PC-9 (cell line): ENCODE data around the gene STK39. TPM values are rescaled to one million over a fixed set of nuclear protein-coding genes. Genes with fewer than 3 reads are reported as not detected.

Experiments used
- BruUV-seq: library from RNA; stranded (reverse); fragments of 400-500 nt; replicated peaks from 2 replicates; lab custom pipeline; 2021; lab: Mats Ljungman, UMichigan
- CTCF ChIA-PET: fragments of 300-600 bp; sonication (Branson Sonifier 250); formaldehyde crosslinking; loops from one replicate; lab custom pipeline; 2022; ENCODE audit warnings: antibody characterized with exemption; lab: Charles Lee
- POLR2A ChIA-PET: fragments of 300-600 bp; sonication (Branson Sonifier 250); formaldehyde crosslinking; loops from one replicate; lab custom pipeline; 2022; ENCODE audit warnings: antibody characterized with exemption; ENCODE audit not compliant: unreplicated experiment; lab: Charles Lee
- DNase-seq, 2 experiments: peaks; one replicate each; pipeline versions ENCODE4 v3.0.0 to v3.0.0-alpha.2; 2015 to 2022; ENCODE audit warnings: mixed read lengths in 1 of 2
- H2AFZ ChIP-seq: fragments of 200-600 bp; sonication (generic); 2 replicates; pipeline ENCODE4 v1.8.1; 2017; ENCODE audit warnings: antibody characterized with exemption
- H3F3A ChIP-seq: fragments of 200-600 bp; sonication (generic); 2 replicates; pipeline ENCODE4 v1.8.1; 2017; ENCODE audit warnings: antibody characterized with exemption, mild to moderate bottlenecking, low read depth; ENCODE audit not compliant: insufficient read depth
- H3K27ac ChIP-seq: fragments of 200-600 bp; sonication (generic); 2 replicates; pipeline ENCODE4 v1.6.1; 2016; ENCODE audit warnings: mixed run types
- H3K27me3 ChIP-seq: fragments of 200-600 bp; sonication (generic); 2 replicates; pipeline ENCODE4 v1.6.1; 2016; ENCODE audit warnings: low read depth, mixed run types; ENCODE audit not compliant: insufficient read depth
- H3K36me3 ChIP-seq: fragments of 200-600 bp; sonication (generic); 2 replicates; pipeline ENCODE4 v1.6.1; 2016; ENCODE audit warnings: low read depth, mixed run types
- H3K4me1 ChIP-seq: fragments of 200-600 bp; sonication (generic); replicated peaks from 2 replicates; pipeline ENCODE4 v1.6.1; 2016; ENCODE audit warnings: mixed run types; ENCODE audit not compliant: insufficient read depth
- H3K4me2 ChIP-seq: fragments of 200-600 bp; sonication (generic); 2 replicates; pipeline ENCODE4 v1.6.1; 2017; ENCODE audit warnings: mixed run types
- H3K4me3 ChIP-seq: fragments of 200-600 bp; sonication (generic); 2 replicates; pipeline ENCODE4 v1.6.1; 2016; ENCODE audit warnings: mixed run types
- H3K79me2 ChIP-seq: fragments of 200-600 bp; sonication (generic); 2 replicates; pipeline ENCODE4 v1.6.1; 2017; ENCODE audit warnings: low read depth, mixed run types
- H3K9me2 ChIP-seq: fragments of 200-600 bp; sonication (generic); 2 replicates; pipeline ENCODE4 v1.8.1; 2017; ENCODE audit warnings: mild to moderate bottlenecking; ENCODE audit not compliant: insufficient read depth
- H3K9me3 ChIP-seq: fragments of 200-600 bp; sonication (generic); 2 replicates; pipeline ENCODE4 v1.8.1; 2016; ENCODE audit warnings: low read depth; ENCODE audit not compliant: insufficient read depth
- H4K20me1 ChIP-seq: fragments of 200-600 bp; sonication (generic); 2 replicates; pipeline ENCODE4 v1.8.1; 2017; ENCODE audit not compliant: insufficient read depth
- EZH2 ChIP-seq: fragments of 200-600 bp; sonication (generic); IDR thresholded peaks from 2 replicates; pipeline ENCODE4 v1.8.0; 2017; ENCODE audit warnings: antibody characterized with exemption, low read depth
- intact Hi-C: fragments of 100-400 bp; cut with micrococcal nuclease; formaldehyde crosslinking; loops from one replicate; pipeline ENCODE4 v1.10.0; 2022; ENCODE audit not compliant: unreplicated experiment
- total RNA-seq: library from RNA; stranded (reverse); gene quantifications from 2 replicates; pipeline ENCODE4 v1.2.3, GENCODE V29; 2021
- TF ChIP-seq, protein P1 (sequence below): fragments of 200-600 bp; sonication (generic); conservative IDR thresholded peaks from 2 replicates; pipeline ENCODE4 v1.6.1; 2017; ENCODE audit warnings: mixed run types, antibody characterized with exemption, mild to moderate bottlenecking, moderate library complexity

Gene STK39
- total RNA-seq, 1 experiment from 2014 or later, result 14.5 TPM

DNA sequence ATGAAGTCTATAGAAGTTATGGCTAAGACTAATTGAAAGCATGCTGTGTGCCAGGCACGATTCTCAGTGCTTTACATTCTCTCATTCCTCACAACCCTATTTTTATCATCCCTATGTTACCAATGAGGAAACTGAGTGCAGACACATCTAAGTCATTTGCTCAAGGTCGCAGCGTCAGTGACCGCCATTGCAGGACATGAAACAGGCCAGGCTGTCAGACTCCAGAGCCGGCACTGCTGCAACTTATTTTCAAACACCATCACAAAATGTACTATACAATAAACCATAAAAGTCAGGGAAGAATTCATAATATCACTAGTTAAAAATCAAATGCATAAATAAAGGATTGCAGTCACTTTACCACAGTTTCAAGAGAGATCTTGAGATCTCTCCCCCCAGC, 5.6 kb downstream of the STK39 start:
- CTCF ChIA-PET, result no interaction called here
- DNase-seq, result no peak
- TF ChIP-seq, protein P1, sequence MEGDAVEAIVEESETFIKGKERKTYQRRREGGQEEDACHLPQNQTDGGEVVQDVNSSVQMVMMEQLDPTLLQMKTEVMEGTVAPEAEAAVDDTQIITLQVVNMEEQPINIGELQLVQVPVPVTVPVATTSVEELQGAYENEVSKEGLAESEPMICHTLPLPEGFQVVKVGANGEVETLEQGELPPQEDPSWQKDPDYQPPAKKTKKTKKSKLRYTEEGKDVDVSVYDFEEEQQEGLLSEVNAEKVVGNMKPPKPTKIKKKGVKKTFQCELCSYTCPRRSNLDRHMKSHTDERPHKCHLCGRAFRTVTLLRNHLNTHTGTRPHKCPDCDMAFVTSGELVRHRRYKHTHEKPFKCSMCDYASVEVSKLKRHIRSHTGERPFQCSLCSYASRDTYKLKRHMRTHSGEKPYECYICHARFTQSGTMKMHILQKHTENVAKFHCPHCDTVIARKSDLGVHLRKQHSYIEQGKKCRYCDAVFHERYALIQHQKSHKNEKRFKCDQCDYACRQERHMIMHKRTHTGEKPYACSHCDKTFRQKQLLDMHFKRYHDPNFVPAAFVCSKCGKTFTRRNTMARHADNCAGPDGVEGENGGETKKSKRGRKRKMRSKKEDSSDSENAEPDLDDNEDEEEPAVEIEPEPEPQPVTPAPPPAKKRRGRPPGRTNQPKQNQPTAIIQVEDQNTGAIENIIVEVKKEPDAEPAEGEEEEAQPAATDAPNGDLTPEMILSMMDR, result no peak
- TF ChIP-seq EZH2, result no peak

GRCh38 chr2:168241208-168241607, 6.2 kb downstream of the STK39 start:
- no peak overlapping the region for H2AFZ ChIP-seq
- H3K4me1 ChIP-seq, result peaks cover 28% of the 10 kb centered on the region
- no peak overlapping the region for H3K27ac ChIP-seq
- CTCF ChIA-PET, result no interaction called here
- H3K36me3 ChIP-seq, result 0 out of 2 replicates have a peak, but pooled peaks cover 3% of the 10 kb centered on the region
- POLR2A ChIA-PET, result no interaction called here
- no TSS peak for BruUV-seq
- TF ChIP-seq EZH2, result no peak
- TF ChIP-seq, protein P1, result no peak
- H3K79me2 ChIP-seq, result peaks cover 86% of the 10 kb centered on the region
- H4K20me1 ChIP-seq, result no peaks in the 10 kb centered on the region
- H3K4me2 ChIP-seq, result no peak overlapping the region
- intact Hi-C loops, result no loop called here
- no peaks in the 10 kb centered on the region for H3F3A ChIP-seq
- no peak overlapping the region for H3K4me3 ChIP-seq
- no peaks in the 10 kb centered on the region for H3K9me2 ChIP-seq
- DNase-seq, result no peak
- H3K9me3 ChIP-seq, result no peaks in the 10 kb centered on the region
- H3K27me3 ChIP-seq, result no peaks in the 10 kb centered on the region

More for the DNA sequence above, 5.6 kb downstream of the STK39 start:
- Histone ChIP-seq H4K20me1 (no peaks in the 10 kb centered on the region), H3K27ac (no peak overlapping the region), H3K79me2 (peaks cover 91% of the 10 kb centered on the region), H2AFZ (no peak overlapping the region), H3K9me2 (no peaks in the 10 kb centered on the region), H3K4me1 (peaks cover 28% of the 10 kb centered on the region), H3K4me2 (no peak overlapping the region), H3K9me3 (no peaks in the 10 kb centered on the region), H3K4me3 (no peak overlapping the region), H3K36me3 (0 out of 2 replicates have a peak, but pooled peaks cover 3% of the 10 kb centered on the region), H3F3A (no peaks in the 10 kb centered on the region), H3K27me3 (no peaks in the 10 kb centered on the region)
- intact Hi-C loops, result no loop called here
- POLR2A ChIA-PET, result no interaction called here
- no TSS peak for BruUV-seq

GRCh38 chr2:168239281-168239680, 8.1 kb downstream of the STK39 start:
- no peak overlapping the region for H3K4me3 ChIP-seq
- TF ChIP-seq EZH2, result no peak
- TF ChIP-seq, protein P1, result no peak
- ChIA-PET POLR2A (interaction anchor here (0.5 to 0.6 kb wide), 2 partner anchors 14 to 82 kb away, joined by 4 to 5 read pairs; no protein-coding TSS in a partner anchor), CTCF (no interaction called here)
- no TSS peak for BruUV-seq
- no peak overlapping the region for H3K4me2 ChIP-seq
- no peaks in the 10 kb centered on the region for H3K27me3 ChIP-seq
- H4K20me1 ChIP-seq, result no peaks in the 10 kb centered on the region
- no peak overlapping the region for H2AFZ ChIP-seq
- no peaks in the 10 kb centered on the region for H3K9me3 ChIP-seq
- no peaks in the 10 kb centered on the region for H3K36me3 ChIP-seq
- H3K4me1 ChIP-seq, result peaks cover 14% of the 10 kb centered on the region
- peaks cover 67% of the 10 kb centered on the region for H3K79me2 ChIP-seq
- H3K9me2 ChIP-seq, result no peaks in the 10 kb centered on the region
- intact Hi-C loops, result no loop called here
- no peak overlapping the region for H3K27ac ChIP-seq
- DNase-seq, result no peak
- no peaks in the 10 kb centered on the region for H3F3A ChIP-seq
